H9 (cell line): ENCODE measurements around the gene MIGA2. TPM values are rescaled to one million over a fixed set of nuclear protein-coding genes. Genes with fewer than 3 reads are reported as not detected.

Source experiments
- DNase-seq: peaks from one replicate; pipeline ENCODE4 v3.0.0-alpha.2; 2017
- H2AFZ ChIP-seq: one replicate; pipeline ENCODE4 v1.6.1; 2013; ENCODE audit warnings: mild to moderate bottlenecking, low read length, control low read depth, moderate library complexity
- H2AK5ac ChIP-seq: 2 replicates; pipeline ENCODE4 v1.6.1; 2013; ENCODE audit warnings: low read length, control low read depth, mixed read lengths; ENCODE audit not compliant: insufficient read length
- H2BK120ac ChIP-seq: one replicate; pipeline ENCODE4 v1.6.1; 2013; ENCODE audit warnings: low read depth, mild to moderate bottlenecking, low read length, control low read depth, inconsistent platforms; ENCODE audit not compliant: poor library complexity, severe bottlenecking
- H2BK12ac ChIP-seq: 2 replicates; pipeline ENCODE4 v1.6.1; 2013; ENCODE audit warnings: low read length, control low read depth, mixed read lengths, low read depth; ENCODE audit not compliant: insufficient read length
- H2BK15ac ChIP-seq: 2 replicates; pipeline ENCODE4 v1.6.1; 2013; ENCODE audit warnings: low read depth, low read length, control low read depth
- H2BK20ac ChIP-seq: one replicate; pipeline ENCODE4 v1.6.1; 2013; ENCODE audit warnings: low read depth, mild to moderate bottlenecking, low read length, control low read depth, inconsistent platforms; ENCODE audit not compliant: poor library complexity, severe bottlenecking
- H2BK5ac ChIP-seq: 2 replicates; pipeline ENCODE4 v1.6.1; 2013; ENCODE audit warnings: low read length, control low read depth, mixed read lengths; ENCODE audit not compliant: insufficient read length
- H3K14ac ChIP-seq: 2 replicates; pipeline ENCODE4 v1.6.1; 2013; ENCODE audit warnings: low read length, control low read depth; ENCODE audit not compliant: insufficient read depth
- H3K18ac ChIP-seq: 2 replicates; pipeline ENCODE4 v1.6.1; 2013; ENCODE audit warnings: low read depth, mild to moderate bottlenecking, mixed read lengths, low read length, control low read depth; ENCODE audit not compliant: insufficient read length
- H3K23ac ChIP-seq: 2 replicates; pipeline ENCODE4 v1.6.1; 2013; ENCODE audit warnings: low read length, control low read depth, mixed read lengths, low read depth; ENCODE audit not compliant: insufficient read length
- H3K23me2 ChIP-seq: 2 replicates; pipeline ENCODE4 v1.6.1; 2013; ENCODE audit warnings: low read depth, mild to moderate bottlenecking, mixed read lengths, low read length, control low read depth; ENCODE audit not compliant: insufficient read length, poor library complexity, severe bottlenecking
- H3K27ac ChIP-seq: 2 replicates; pipeline ENCODE4 v1.5.1; 2013; ENCODE audit warnings: low read length, control low read depth, mixed read lengths, low read depth; ENCODE audit not compliant: insufficient read length
- H3K27me3 ChIP-seq: 2 replicates; pipeline ENCODE4 v1.6.1; 2013; ENCODE audit warnings: low read length, control low read depth, inconsistent platforms; ENCODE audit not compliant: insufficient read depth
- H3K4ac ChIP-seq: 2 replicates; pipeline ENCODE4 v1.6.1; 2013; ENCODE audit warnings: low read depth, mild to moderate bottlenecking, control low read depth, inconsistent platforms, low read length, moderate library complexity
- H3K4me1 ChIP-seq: 2 replicates; pipeline ENCODE4 v1.6.1; 2013; ENCODE audit warnings: low read length, control low read depth, inconsistent platforms; ENCODE audit not compliant: insufficient read depth
- H3K4me2 ChIP-seq: 2 replicates; pipeline ENCODE4 v1.6.1; 2013; ENCODE audit warnings: low read length, control low read depth, mixed read lengths; ENCODE audit not compliant: insufficient read length, insufficient read depth
- H3K56ac ChIP-seq: 2 replicates; pipeline ENCODE4 v1.6.1; 2013; ENCODE audit warnings: low read depth, mild to moderate bottlenecking, mixed read lengths, low read length, control low read depth; ENCODE audit not compliant: insufficient read length
- H3K79me1 ChIP-seq: 2 replicates; pipeline ENCODE4 v1.6.1; 2013; ENCODE audit warnings: low read depth, mild to moderate bottlenecking, moderate library complexity, low read length, control low read depth, inconsistent platforms; ENCODE audit not compliant: insufficient read depth, poor library complexity, severe bottlenecking
- H3K79me2 ChIP-seq: 2 replicates; pipeline ENCODE4 v1.6.1; 2013; ENCODE audit warnings: low read length, control low read depth, inconsistent platforms; ENCODE audit not compliant: insufficient read depth
- H3K9ac ChIP-seq: 2 replicates; pipeline ENCODE4 v1.6.1; 2013; ENCODE audit warnings: low read length, control low read depth, mixed read lengths; ENCODE audit not compliant: insufficient read length; ENCODE audit errors: extremely low read depth
- H3K9me3 ChIP-seq: one replicate; pipeline ENCODE4 v1.6.1; 2013; ENCODE audit warnings: low read depth, low read length, inconsistent platforms; ENCODE audit not compliant: control insufficient read depth
- H3T11ph ChIP-seq: one replicate; pipeline ENCODE4 v1.6.1; 2013; ENCODE audit warnings: mild to moderate bottlenecking, low read length, control low read depth, inconsistent platforms
- H4K20me1 ChIP-seq: one replicate; pipeline ENCODE4 v1.6.1; 2013; ENCODE audit not compliant: control insufficient read depth, insufficient read length, insufficient read depth
- H4K5ac ChIP-seq: 2 replicates; pipeline ENCODE4 v1.6.1; 2013; ENCODE audit warnings: low read depth, mild to moderate bottlenecking, mixed read lengths, low read length, control low read depth; ENCODE audit not compliant: insufficient read length
- H4K8ac ChIP-seq: replicated peaks from 2 replicates; pipeline ENCODE4 v1.6.1; 2013; ENCODE audit warnings: low read length, control low read depth, mixed read lengths, low read depth; ENCODE audit not compliant: insufficient read length
- H4K91ac ChIP-seq: 2 replicates; pipeline ENCODE4 v1.6.1; 2013; ENCODE audit warnings: low read depth, mild to moderate bottlenecking, moderate library complexity, mixed read lengths, low read length, control low read depth; ENCODE audit not compliant: insufficient read length
- H3K27ac Mint-ChIP-seq, 3 experiments: 2 replicates in 2 of 3; 3 replicates in 1 of 3; pipeline ENCODE4 v1.8.0; 2020 to 2021; ENCODE audit warnings: mixed read lengths in 3 of 3, mild to moderate bottlenecking in 1 of 3, moderate library complexity in 1 of 3
- H3K27me3 Mint-ChIP-seq: 2 replicates; pipeline ENCODE4 v1.8.0; 2021; ENCODE audit warnings: low read depth, mild to moderate bottlenecking, moderate library complexity, mixed read lengths
- H3K36me3 Mint-ChIP-seq, 3 experiments: 2 replicates in 2 of 3; 3 replicates in 1 of 3; pipeline ENCODE4 v1.8.0; 2020 to 2021; ENCODE audit warnings: low read depth in 3 of 3, mixed read lengths in 3 of 3; ENCODE audit not compliant: insufficient read depth in 1 of 3
- H3K4me1 Mint-ChIP-seq, 2 experiments: 2 replicates each; pipeline ENCODE4 v1.8.0; 2020; ENCODE audit warnings: mixed read lengths in 2 of 2
- H3K4me3 Mint-ChIP-seq, 2 experiments: 2 replicates in 1 of 2; 3 replicates in 1 of 2; pipeline ENCODE4 v1.8.0; 2020 to 2021; ENCODE audit warnings: mild to moderate bottlenecking in 2 of 2, mixed read lengths in 2 of 2, moderate library complexity in 1 of 2
- H3K9me3 Mint-ChIP-seq, 2 experiments: 2 replicates in 1 of 2; 3 replicates in 1 of 2; pipeline ENCODE4 v1.8.0; 2020; ENCODE audit warnings: mild to moderate bottlenecking in 2 of 2, mixed read lengths in 2 of 2, moderate library complexity in 1 of 2
- WGBS: extraction: QIAGEN DNeasy Blood & Tissue Kit; methylation state at CpG from one replicate; pipeline ENCODE4 v1.1.7; 2013; ENCODE audit warnings: missing lambda C conversion rate, low lambda C conversion rate, mixed read lengths; ENCODE audit not compliant: insufficient read length; ENCODE audit errors: extremely low coverage; 5-methylcytosine and 5-hydroxymethylcytosine counted together
- total RNA-seq: library from RNA; stranded (reverse); gene quantifications from 2 replicates; pipeline ENCODE4 v1.2.1, GENCODE V29; 2021
- TF ChIP-seq, protein P1 (sequence below): fragments of 200-600 bp; sonication (generic); conservative IDR thresholded peaks from 3 replicates; pipeline ENCODE4 v1.8.0; 2021; ENCODE audit warnings: antibody characterized with exemption, mild to moderate bottlenecking

MIGA2 gene
- total RNA-seq, 1 experiment from 2014 or later, result 37.8 TPM

DNA sequence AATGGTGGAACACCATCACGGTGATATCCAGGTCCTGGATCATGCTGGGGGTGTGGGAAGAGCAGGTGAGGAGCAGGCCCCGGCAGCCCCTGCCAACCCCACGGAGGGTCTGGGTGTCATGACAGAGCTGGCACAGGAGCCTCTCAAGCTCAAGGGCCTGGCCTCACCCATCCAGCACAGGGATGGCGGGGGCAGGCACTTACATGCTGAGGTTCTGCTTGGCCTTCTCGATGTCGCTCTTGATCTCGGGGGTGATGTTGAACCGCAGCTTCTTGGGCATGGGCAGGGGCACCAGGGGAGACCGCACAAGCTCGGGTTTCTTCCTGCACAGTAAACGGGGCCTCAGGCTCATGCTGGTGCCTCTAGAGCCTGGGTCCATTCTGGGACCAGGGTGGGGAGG is 61.9 kb downstream of the MIGA2 start:
- no CpG with 5 or more reads among the region's 11 CpGs for WGBS
- Histone ChIP-seq H2BK15ac (no peak overlapping the region), H3K56ac (no peak overlapping the region)

More for the DNA sequence above, 61.9 kb downstream of the MIGA2 start:
- TF ChIP-seq, protein P1, sequence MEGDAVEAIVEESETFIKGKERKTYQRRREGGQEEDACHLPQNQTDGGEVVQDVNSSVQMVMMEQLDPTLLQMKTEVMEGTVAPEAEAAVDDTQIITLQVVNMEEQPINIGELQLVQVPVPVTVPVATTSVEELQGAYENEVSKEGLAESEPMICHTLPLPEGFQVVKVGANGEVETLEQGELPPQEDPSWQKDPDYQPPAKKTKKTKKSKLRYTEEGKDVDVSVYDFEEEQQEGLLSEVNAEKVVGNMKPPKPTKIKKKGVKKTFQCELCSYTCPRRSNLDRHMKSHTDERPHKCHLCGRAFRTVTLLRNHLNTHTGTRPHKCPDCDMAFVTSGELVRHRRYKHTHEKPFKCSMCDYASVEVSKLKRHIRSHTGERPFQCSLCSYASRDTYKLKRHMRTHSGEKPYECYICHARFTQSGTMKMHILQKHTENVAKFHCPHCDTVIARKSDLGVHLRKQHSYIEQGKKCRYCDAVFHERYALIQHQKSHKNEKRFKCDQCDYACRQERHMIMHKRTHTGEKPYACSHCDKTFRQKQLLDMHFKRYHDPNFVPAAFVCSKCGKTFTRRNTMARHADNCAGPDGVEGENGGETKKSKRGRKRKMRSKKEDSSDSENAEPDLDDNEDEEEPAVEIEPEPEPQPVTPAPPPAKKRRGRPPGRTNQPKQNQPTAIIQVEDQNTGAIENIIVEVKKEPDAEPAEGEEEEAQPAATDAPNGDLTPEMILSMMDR, result no peak
- Histone ChIP-seq H3K4me2 (no peak overlapping the region), H3K27ac (no peak overlapping the region), H2BK5ac (no peak overlapping the region), H3K79me1 (no peaks in the 10 kb centered on the region), H4K20me1 (no peaks in the 10 kb centered on the region), H4K5ac (no peak overlapping the region), H3K23ac (no peak overlapping the region), H4K91ac (no peak overlapping the region), H3K79me2 (no peaks in the 10 kb centered on the region), H2BK20ac (no peak overlapping the region), H3T11ph (no peak overlapping the region), H4K8ac (no peak overlapping the region), H3K9ac (no peak overlapping the region), H3K4ac (no peak overlapping the region), H2BK12ac (no peak overlapping the region), H3K27me3 (no peaks in the 10 kb centered on the region), H2AK5ac (no peak overlapping the region), H2BK120ac (no peak overlapping the region), H2AFZ (no peak overlapping the region), H3K14ac (no peak overlapping the region), H3K18ac (no peak overlapping the region), H3K4me1 (no peaks in the 10 kb centered on the region; the same call in 1 of the 2 replicates), H3K23me2 (no peaks in the 10 kb centered on the region), H3K9me3 (no peaks in the 10 kb centered on the region)
- H3K4me1 Mint-ChIP-seq, result peaks cover 6 to 10% of the 10 kb centered on the region in 2 experiments; a peak in 3 of 4 replicates
- no peak overlapping the region for H3K27ac Mint-ChIP-seq
- H3K4me3 Mint-ChIP-seq, result no peak overlapping the region
- no peaks in the 10 kb centered on the region for H3K9me3 Mint-ChIP-seq
- no peak for DNase-seq
- H3K27me3 Mint-ChIP-seq, result peaks cover 14% of the 10 kb centered on the region
- H3K36me3 Mint-ChIP-seq, result peaks cover 0 to 8% (median 1%) of the 10 kb centered on the region in 3 experiments; a peak in 3 of 7 replicates
